WTC11 (cell line): ENCODE results near the gene WBP4. TPM values are rescaled to one million over a fixed set of nuclear protein-coding genes. Genes with fewer than 3 reads are reported as not detected.

Experiments used
- ATF6 ChIP-seq: sonication (generic); formaldehyde crosslinking; IDR thresholded peaks from 2 replicates; pipeline ENCODE4 v1.8.1; 2023; ENCODE audit warnings: mild to moderate bottlenecking, missing genetic modification reagents
- ERG ChIP-seq: fragments of 250-450 bp; sonication (Bioruptor Pico); IDR thresholded peaks from 2 replicates; pipeline ENCODE4 v1.8.0; 2021; ENCODE audit warnings: mild to moderate bottlenecking
- TCF7 ChIP-seq: sonication (generic); formaldehyde crosslinking; IDR thresholded peaks from 2 replicates; pipeline ENCODE4 v1.8.0; 2022; ENCODE audit warnings: mild to moderate bottlenecking, low read depth, missing genetic modification reagents, moderate library complexity
- ZNF512 ChIP-seq: sonication (generic); formaldehyde crosslinking; IDR thresholded peaks from 2 replicates; pipeline ENCODE4 v1.8.1; 2022; ENCODE audit warnings: missing genetic modification reagents, borderline replicate concordance
- microRNA-seq: library from miRNA; unstranded; fragments of <30 nt; microRNA quantifications from one replicate; pipeline ENCODE4 v1.2.0, GENCODE V29; 2022; ENCODE audit warnings: borderline number of aligned reads
- total RNA-seq: library from RNA; stranded (reverse); gene quantifications from 3 replicates; pipeline ENCODE4 v1.2.3, GENCODE V29; 2021
- TF ChIP-seq, protein P1 (sequence below): fragments of 250-450 bp; sonication (Bioruptor Pico); conservative IDR thresholded peaks from 2 replicates; pipeline ENCODE4 v1.9.0; 2021; ENCODE audit warnings: mild to moderate bottlenecking

Gene WBP4
- total RNA-seq, 1 experiment from 2014 or later: 9.6 TPM

DNA sequence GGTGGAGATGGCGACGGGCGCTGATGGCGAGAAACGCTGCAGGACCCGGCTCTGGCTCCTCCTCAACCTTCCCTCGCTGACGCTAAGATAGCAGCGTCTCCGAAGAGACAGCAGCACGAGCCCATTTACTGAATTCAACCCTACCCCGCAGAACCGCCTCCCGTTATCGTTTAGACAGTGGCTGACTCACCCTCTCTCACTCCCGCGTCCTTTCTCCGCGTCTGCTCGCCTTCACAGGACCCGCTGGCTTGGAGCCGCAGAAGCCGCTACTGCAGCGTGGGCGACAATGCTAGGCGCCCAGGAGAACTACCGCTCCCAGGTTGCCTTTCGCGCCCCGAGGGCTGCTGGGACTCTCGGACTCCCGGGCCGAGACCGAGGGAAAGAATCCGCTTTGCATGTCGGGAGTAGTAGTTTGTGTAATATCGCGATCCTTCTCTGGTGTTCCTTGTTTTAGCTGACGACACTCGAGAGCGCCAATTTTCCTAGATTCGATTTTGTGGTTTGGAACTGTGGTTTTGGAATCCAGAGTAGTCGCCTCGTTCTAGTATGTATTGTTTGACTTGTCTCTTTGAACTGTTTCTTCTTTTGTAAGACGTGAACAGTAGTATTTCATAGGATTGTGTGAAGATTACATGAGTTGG, 71.3 kb downstream of the WBP4 start, which contains the start of gene KBTBD6 (continued):
- TF ChIP-seq TCF7 (CRISPR knock-in tag) (no peak), ZNF512 (CRISPR knock-in tag) (no peak), ERG (CRISPR knock-in tag) (no peak), ATF6 (CRISPR knock-in tag) (no peak)
- TF ChIP-seq, protein P1, sequence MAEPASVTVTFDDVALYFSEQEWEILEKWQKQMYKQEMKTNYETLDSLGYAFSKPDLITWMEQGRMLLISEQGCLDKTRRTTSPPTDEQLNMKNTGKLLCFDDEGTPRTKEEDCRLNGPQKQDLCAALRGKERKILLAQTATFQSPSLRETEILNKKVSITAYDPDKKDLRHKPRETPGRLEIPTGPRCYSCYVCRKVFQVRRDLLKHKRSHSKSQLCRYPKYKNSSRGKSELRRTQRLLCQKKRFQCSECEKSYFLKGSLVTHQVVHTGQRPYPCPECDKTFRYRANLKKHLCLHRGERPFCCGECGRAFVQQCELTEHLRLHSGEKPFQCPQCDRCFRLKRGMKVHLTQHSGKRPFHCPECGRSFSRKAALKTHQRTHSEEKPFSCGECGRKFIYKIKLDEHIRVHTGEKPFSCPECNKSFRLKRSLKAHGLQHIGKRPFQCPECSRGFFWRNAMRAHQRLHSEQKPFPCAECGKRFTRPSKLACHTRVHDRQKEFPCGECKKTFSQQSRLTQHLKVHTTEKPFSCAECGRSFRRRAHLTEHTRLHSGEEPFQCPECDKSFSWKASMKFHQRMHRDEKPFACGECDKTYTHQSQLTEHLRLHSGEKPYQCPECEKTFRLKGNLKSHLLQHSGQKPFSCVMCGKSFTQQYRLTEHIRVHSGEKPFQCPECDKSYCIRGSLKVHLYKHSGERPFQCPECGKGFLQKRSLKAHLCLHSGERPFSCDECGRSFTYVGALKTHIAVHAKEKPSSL (CRISPR knock-in tag): no peak

Small RNA genes lying within 50 kb of the gene (microRNA-seq; reads per million reads assigned to microRNA genes)
- gene MIR3168: not detected

Other genes with a start within 250 kb of the WBP4 start
- 17.4 to 19.3 TPM (median 18.7 TPM) in 3 replicates for gene ELF1, start 42.2 kb upstream of the WBP4 start, total RNA-seq
- gene KBTBD6, start 71.3 kb downstream of the WBP4 start, total RNA-seq: 9.2 to 10.3 TPM (median 10.2 TPM) in 3 replicates
- gene KBTBD7, start 133.1 kb downstream of the WBP4 start, total RNA-seq: 15.7 to 18.9 TPM (median 18.6 TPM) in 3 replicates
- 12.9 to 16.2 TPM (median 14.9 TPM) in 3 replicates for gene MTRF1, start 202.1 kb downstream of the WBP4 start, total RNA-seq
- 30.5 to 32.5 TPM (median 32.4 TPM) in 3 replicates for gene NAA16, start 249.8 kb downstream of the WBP4 start, total RNA-seq